GM21423 (cell line): Measurements from ENCODE around the gene APBA2.

ENCODE experiments used
- ATAC-seq: cut with Tn5 transposase; IDR thresholded peaks from one replicate; pipeline ENCODE4 v1.9.1; 2021; ENCODE audit warnings: mild to moderate bottlenecking, moderate library complexity; ENCODE audit not compliant: unreplicated experiment

APBA2 gene

DNA sequence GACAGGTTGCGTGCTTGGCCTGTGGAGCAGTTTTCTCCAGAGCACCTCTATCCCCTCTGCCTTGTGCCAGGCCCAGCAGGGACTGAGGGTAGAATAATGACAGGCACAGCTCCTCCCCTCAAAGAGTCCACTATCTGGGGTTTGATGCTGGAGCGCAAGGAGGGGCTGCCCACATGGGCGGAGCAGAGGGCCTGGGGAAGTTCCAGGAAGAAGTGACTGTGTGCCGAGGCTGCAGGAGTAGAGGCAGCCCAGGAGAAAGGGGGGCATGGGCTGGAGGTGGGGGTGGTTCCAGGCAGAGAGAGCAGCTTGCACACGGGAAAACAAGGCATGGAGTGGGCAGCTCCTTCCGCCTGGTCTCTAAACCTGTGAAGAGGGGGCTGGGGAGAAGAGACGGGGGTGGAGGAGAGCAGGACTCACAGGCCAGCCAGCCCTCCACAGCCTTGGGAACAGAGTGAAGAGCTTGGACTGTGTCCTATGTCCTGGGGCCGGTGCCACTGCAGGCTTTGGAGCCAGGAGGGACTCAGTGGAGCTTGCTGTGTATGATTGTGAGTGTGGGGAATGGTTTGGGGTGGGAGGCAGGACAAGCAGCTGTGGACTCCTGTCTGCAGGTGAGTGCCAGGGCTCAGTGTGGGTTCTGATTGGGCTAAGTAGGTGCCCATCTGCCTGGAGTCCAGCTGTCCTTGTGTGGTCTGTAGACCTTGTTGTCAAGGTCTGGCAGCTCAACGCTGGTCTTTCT lies 48.1 kb downstream of the APBA2 start:
- ATAC-seq, result no peak

DNA sequence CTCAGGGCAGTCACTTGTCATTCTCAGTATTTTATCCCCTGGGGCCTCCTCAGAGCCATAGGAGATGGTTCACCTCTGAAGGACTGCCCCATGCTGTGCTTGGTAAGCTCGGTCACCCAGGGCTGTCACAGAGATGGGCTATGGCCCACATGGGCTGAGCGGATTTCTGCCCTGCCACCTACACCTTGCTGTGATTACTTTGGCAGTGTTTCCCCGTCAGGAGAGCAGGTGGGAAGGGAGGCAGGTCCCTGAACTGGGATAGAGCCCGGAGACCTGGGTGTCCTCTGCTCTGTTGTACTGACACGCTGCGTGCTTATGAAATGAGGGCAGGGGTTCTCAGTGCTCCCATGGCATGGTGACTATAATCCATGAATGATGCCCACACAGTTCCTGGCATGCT lies 48.9 kb downstream of the APBA2 start:
- no peak for ATAC-seq

DNA sequence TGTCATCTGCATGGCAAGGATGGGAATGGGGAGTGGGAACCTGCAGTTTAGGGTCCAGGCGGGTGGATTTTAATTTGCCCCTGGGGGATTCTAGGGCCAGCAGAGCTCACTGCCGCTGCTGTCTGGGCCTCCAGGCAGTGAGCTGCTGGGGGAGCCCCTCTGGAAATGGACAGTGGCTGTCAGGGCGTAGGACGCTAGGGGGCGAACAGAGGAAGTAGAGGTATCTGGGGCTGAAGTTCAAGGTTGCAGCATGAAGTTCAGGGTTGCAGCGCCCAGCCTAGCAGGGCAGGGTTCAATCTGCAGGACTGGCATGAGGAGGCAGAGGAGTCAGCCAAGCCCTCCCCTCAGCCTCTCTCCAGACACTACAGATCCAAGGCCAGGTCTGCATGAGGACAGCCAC lies 49.5 kb downstream of the APBA2 start:
- ATAC-seq, result no peak

DNA sequence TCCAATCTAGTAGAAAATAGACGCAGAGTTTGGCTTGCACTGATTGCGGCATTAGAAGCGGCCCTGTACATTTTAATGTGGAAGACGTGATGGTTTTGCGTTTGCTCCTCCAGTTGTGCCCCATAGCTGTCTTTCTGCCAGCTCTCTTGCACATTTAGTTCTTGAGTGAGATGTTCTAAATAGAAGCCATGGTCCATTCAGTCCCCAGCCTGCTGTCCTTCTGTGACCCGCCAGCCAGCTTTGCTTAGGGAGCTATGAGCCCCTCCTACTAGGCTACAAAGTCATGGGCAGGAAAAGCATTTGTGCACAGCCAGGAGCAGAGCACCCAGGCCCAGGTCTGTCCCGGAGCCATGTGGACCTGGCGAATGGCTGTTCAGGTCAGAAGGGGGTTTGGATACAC lies 50.3 kb downstream of the APBA2 start:
- ATAC-seq, result no peak

DNA sequence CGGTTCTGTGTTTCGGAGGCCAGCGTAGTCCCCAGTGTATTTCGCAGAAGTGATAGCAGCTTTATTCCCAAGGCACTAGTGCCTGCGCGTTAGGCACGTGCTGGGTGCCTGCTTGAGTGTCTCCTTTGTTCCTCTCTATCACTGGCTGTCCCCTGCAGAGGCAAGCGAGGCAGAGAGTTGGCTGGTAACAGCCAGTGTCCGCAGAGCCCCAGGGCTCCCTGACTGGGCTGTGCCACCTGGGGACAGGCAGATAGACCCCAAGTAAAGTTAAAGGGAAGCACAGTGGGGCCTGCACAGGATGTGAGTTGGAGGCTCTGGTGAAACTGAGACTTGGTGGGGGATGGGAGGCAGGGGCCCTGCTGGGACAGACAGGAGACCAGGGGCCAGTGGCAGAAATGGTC lies 50.7 kb downstream of the APBA2 start:
- no peak for ATAC-seq

DNA sequence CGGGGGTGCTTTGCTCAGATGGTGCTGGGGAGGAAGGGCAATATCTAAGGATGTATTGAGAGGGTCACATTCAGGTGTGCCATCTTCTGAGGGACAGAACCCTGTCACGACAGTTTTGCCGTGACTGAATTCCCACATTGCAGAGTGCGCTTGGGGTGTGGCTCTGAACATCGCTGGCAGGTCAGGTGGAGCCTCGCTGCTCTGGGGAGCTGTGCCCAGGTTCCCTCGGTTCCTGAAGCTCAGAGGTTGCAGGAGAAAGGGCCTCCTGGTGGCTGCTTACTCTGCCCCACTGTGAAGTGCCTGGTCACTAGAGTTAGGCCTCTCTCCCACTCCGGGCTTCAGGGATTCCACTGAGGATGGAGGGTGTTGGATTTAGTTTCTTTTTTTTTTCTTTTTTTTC lies 51.5 kb downstream of the APBA2 start:
- ATAC-seq, result no peak

DNA sequence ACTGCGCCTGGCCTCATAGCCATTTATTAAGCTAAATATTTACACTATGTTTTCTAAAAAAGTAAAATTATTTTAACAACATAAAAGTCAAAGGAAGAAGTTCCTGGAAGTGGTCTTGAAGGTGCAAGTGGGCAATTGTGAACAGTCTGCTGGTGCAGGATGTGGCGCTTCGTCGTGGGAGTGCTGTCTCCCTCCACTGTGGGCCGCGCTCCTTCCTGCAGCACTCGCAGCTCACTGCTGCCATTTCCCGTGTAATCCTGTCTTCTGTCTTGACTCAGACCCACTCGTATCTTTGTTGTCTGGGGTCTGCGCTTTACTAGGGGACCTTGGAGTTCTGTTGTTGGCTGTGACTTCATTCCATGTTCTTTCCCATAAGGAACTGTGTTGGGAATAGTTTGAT lies 56.3 kb downstream of the APBA2 start:
- no peak for ATAC-seq

DNA sequence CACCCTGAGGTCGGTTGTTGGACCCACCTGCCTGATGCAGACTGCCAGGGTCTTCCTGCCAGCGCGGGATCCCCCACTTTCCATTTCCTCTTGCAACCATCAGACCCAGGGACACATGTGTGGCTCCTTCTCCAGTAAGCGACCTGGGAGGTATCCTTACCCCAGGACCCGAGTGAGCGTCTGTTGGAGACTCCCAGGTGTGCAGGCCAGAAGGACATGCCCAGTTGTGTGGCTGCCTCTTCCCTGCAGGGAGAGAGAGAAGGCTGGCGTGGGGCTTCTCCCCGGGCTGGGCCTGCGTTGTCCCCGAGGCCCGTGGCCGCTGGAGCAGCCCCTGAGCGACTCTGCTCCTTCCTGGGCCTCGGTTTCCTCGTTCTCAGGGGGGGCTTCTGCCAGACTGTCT lies 56.8 kb downstream of the APBA2 start:
- no peak for ATAC-seq

DNA sequence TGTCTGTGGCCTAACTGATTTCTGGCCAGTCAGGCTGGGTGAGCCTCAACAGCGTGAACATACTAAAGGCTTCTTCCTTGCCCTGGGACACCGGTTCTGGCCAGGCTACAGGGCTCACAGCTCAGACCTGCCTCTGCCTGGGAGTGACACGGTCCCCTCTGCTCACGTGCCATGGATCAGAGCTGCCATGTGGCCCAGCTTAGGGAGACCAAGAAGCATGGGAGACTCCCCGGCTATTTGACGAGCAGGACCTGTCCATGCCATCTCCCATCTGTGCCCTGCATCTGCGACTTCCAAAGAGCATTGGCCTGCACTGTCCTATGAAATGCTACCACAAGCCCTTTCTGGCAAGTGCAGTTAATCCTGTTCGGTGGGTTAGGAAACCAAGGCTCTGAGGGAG lies 57.4 kb downstream of the APBA2 start:
- ATAC-seq, result no peak

DNA sequence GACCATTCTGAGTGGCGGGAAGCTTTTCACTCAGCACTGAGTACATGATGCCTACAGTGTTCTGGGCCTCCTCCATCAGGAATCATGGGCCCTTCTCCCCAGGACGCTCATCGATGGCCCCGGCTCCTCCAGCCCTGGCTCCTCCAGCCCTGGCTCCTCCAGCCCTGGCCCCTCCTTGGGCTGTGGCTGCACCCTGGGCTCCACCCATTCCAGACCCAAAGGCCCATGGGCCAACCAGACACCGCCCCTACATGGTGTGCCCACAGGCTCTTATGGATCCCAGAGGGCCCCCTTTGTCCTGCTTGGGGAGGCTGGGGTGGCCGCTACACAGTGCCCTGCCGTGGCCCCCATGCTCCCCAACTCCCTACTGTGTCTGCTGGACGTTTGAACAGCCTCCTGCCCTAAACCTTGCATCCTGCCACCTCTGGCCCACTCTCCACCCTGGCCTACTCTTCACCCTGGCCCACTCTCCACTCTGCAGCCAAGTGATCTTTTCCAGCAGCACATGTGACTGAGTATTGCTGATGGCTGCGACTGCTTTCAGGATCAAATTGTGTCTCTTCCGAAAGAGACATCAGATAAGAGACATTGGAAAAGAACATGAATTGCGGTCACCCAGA lies 57.9 kb downstream of the APBA2 start:
- no peak for ATAC-seq

DNA sequence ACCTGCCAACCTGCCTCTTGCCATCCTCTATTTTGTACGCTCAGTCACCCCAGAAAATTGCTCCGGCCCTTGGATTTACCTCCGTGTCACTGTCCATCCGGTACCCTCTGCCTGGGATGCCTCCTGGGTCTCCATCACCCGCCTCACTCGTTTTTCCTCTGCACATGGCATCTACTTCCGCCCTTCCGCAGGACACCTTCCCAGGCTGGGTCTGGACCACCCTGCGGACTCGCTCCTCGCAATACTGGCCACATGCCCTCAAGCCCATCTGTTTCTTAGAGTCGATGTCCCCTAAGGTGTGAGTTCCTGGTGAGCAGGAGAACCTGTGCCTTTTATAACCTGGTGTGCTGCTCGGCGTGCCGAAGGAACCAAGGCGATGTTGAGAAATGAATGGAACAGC lies 58.5 kb downstream of the APBA2 start:
- ATAC-seq, result no peak

DNA sequence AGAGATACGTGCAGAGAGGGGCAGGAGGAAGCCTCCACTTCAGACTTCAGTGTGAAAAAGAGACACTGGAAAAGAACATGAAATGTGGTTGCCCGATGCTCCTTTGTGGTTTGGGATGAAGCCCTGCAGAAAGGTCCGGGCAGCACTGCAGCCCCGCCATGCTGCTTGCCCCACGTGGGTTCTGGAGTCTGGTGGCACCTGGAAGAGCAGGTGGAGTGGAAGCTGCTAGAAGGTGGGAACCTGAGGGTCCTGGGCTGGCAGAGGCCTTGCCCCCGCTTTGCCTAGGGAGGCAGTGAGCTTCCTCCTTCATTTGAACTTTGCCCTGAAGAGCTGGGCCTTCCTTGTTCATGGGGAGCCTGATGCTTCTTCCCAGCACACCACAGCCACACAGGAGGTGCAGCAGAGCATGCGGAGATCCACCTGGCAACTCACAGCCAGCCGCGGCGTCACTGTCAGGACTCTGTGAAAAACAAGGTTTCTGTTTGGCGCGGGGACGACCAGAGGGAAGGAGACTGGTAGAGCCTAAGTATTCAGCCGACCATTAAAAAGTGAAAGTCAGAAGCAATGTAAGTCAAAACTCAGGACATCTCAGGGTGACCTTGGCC lies 59.0 kb downstream of the APBA2 start:
- no peak for ATAC-seq

DNA sequence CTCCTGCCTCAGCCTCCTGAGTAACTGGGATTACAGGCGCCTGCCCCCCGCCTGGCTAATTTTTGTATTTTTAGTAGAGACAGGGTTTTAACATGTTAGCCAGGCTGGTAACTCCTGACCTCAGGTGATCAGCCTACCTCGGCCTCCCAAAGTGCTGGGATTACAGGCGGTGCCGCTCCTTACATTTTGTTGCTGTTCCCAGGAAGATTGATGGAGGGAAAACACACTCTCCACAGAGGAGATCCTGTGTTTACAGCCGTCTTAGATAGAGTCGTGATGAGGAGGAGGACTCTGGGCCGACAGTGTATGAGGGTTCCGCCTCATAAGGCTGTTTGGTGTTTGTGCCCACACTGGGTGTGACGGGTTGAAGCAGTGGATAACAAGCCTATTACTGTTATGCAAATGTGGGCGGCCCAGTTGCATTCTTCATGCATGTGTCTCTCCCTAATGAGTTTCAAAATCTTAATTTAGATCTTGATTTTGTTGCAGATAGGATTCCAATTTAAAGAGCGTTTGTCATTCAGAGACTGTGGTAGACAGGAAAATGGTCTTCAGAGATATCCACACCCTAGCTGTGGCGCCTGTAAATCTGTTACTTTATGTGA lies 60.0 kb downstream of the APBA2 start:
- ATAC-seq, result no peak

DNA sequence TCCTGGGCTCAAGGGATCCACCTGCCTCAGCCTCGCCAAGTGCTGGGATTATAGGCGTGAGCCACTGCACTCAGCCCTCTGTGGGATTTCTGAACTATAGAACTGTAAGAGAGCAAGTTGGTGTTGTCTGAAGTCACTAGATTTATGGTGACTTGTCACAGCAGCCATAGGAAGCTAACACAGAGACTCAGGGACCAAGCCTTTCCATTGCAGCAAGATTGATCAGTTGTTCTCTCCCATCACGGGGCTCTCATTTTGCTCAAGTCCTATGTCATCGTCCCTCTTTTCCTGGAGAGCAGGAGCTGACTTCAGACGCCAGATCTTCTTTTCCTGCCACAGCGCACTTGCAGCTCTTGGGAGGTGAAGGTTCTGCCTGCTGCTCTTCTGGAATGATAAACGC lies 61.0 kb downstream of the APBA2 start:
- ATAC-seq, result no peak

DNA sequence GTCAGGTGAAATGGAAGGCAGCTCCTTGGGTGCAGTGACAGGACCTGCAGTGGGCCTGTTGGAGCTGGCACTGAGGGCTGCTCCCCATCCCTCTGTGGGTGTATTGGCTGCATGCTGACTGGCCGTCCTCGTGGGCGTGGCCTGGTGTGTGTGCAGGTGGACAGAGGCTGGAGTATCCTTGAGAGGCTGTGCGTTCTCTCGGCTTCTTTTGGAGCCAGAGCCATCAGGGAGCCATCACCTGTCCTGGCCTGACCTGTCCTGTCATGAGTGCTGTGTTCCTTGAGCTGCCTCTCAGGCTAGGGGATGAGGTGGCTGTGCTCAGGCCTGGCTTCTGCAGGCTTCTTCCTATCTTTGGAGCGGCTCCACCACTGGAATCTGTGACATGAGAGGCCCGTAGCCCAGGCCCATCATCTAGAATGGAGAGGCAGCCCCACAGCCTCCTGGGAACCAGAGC lies 61.5 kb downstream of the APBA2 start:
- no peak for ATAC-seq

DNA sequence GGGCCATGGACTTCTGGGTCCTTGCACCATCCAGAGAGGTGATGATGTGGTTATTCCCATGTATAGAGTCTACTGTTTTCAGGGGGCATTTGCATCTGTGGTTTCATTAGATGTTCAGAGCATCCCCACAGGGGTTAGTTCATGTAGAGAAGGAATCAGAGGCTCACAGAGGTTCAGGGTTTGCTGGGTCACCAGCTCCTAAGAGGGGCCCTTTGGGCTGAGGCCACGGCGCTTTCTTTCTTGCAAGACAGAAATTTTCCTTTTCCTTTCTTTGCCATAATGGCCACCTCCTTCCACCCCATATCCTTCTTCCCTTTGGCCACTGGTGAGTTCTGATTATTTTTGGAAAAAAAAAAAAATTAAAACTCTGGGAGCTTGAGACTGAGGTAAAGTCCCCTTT lies 62.3 kb downstream of the APBA2 start:
- no peak for ATAC-seq

DNA sequence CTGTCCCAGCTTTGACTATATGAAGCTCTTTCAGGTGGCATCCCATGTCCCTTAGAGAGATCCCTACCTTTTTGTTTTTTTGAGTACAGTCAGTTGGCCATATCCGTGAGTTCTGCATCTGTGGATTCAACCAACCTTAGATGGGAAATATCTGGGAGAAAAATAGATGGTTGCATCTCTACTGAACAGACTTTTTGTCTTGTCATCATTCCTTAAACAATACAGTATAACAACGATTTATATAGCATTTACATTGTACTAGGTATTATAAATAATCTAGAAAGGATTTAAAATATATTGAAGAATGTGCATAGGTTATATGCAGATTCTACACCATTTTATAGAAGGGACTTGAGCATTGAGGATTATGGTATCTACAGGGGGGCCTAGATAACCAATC lies 65.1 kb downstream of the APBA2 start:
- ATAC-seq, result no peak

DNA sequence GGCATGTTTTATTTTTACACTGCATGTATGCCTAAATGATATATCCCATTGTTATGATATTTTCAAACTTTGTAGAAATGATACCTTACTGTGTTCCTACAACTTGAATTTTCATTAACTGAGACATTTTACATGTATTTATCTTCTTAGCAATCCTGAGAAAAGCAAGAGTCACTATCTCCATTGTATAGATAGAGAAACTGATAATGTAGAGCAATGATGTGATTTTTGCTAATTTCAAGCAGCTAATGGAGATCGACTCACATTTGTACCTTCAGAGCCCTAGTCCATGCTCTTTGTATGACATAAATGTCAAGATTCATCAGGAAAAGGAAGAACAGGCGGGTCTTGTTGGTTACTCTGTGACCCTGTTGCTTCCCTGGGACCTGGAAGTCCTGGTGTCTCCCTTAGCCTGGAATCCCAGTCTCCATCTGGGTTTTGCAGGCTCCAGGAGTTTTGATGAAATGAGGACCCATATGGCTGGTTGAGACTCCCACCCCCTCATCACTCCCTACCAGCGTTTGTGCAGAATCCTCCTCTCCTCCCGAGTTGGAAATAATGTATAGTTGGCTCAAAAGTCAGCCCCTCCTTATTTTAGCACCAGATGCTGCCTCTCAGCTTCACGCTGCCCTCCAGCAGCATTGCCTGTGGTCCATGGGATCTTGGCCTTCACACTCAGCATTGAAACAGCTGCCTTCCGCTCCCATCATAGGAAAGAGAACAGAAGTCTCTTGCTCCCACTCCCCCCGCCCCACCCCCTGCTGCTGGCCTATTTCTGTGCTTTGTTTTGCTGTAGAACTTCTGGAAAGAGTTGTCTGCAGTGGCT lies 67.1 kb downstream of the APBA2 start:
- ATAC-seq, result no peak

DNA sequence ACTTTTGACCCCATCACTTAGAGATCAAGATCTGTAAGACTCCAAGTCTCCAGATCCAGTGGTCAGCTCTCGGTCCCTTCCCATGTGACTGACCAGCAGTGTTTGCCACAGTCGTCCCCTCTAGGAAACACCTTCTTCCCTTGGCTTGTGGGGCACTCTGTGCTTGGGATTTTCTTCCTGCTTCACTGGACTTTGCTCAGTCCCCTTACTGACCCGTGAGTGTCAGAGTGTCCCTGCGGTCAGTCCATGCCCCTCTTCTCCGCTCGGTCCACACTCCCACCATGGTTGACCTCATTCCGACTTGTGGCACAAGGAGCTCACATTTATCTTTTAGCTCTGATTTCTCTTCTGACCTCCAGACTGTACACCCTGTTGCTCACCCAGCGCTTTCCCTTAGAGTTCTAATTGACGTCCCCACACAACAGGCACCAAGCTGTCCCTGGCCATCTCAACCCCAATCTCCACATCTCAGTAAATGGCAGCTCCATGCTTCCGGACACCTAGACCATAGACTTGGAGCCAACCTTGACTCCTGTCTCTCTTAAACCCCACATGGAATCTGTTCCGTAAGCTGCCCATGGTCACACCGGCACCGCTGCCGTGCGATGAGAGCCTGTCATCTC lies 67.9 kb downstream of the APBA2 start:
- no peak for ATAC-seq

DNA sequence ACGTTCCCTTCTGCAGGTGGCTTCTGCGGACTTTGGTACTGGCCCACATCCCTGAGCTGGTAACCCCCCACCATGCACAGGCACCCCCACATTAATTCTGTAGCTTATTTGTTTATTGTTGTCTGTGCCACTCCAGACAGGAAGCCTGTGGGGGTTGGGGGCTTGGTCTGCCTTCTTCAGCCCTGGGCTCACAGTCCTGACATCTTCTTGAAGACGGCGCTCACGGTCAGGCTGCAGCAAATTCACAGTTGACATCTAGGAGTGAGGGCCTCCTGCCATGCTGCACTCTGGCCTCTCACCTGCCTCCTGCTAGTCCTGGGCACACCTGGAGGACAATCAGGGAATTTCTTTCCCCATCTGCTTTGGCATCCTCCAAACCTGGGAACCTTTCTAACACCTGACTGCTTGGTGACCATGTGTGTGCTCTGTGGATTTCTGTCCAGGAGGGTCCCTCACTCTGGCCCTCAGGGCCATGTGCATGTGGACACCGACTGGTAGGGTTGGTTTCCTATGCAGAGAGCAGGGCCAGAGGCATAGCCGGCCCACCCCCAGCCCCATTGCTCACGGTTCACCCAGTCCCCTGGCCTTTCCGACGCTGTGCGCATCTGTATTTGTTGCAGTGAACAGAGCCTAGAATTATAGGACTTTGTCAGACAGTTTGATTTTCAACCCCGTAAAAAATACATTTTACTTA lies 68.8 kb downstream of the APBA2 start:
- no peak for ATAC-seq
